Small intestine (tissue), 7 donors: ENCODE data around the gene BCL11A. TPM values are rescaled to one million over a fixed set of nuclear protein-coding genes. Genes with fewer than 3 reads are reported as not detected.

Source experiments
- DNase-seq, 2 donors: peaks; one replicate each; pipeline versions ENCODE4 v3.0.0 to v3.0.0-alpha.2; 2013
- FAIRE-seq: peaks from 2 replicates; lab custom pipeline; 2012; peaks lifted over from hg19 to GRCh38; lab: Jason Lieb, UNC
- H3K27ac ChIP-seq, 3 donors: one replicate each; pipeline ENCODE4 v1.5.1; 2013; ENCODE audit warnings: low read length in 2 of 3, mild to moderate bottlenecking in 2 of 3, control low read depth in 1 of 3, inconsistent platforms in 1 of 3, low read depth in 1 of 3, moderate library complexity in 1 of 3
- H3K27me3 ChIP-seq, 3 donors: one replicate each; pipeline ENCODE4 v1.6.1; 2013; ENCODE audit warnings: low read length in 3 of 3, inconsistent platforms in 1 of 3; ENCODE audit not compliant: control insufficient read depth in 3 of 3, insufficient read depth in 3 of 3
- H3K36me3 ChIP-seq, 3 donors: one replicate each; pipeline ENCODE4 v1.6.1; 2013; ENCODE audit warnings: low read length in 3 of 3, inconsistent platforms in 1 of 3, low read depth in 1 of 3, mild to moderate bottlenecking in 1 of 3, moderate library complexity in 1 of 3; ENCODE audit not compliant: control insufficient read depth in 3 of 3, insufficient read depth in 2 of 3
- H3K4me1 ChIP-seq, 3 donors: one replicate each; pipeline ENCODE4 v1.6.1; 2013; ENCODE audit warnings: low read length in 2 of 3, inconsistent platforms in 1 of 3, low read depth in 1 of 3, mild to moderate bottlenecking in 1 of 3, moderate library complexity in 1 of 3; ENCODE audit not compliant: control insufficient read depth in 3 of 3, insufficient read depth in 2 of 3
- H3K4me3 ChIP-seq, 3 donors: one replicate each; pipeline ENCODE4 v1.5.1; 2013; ENCODE audit warnings: low read length in 3 of 3, control low read depth in 1 of 3, inconsistent platforms in 1 of 3, low read depth in 1 of 3, mild to moderate bottlenecking in 1 of 3, moderate library complexity in 1 of 3
- H3K9me3 ChIP-seq, 2 donors: one replicate each; pipeline ENCODE4 v1.6.1; 2013; ENCODE audit warnings: low read depth in 1 of 2, low read length in 1 of 2; ENCODE audit not compliant: control insufficient read depth in 2 of 2, insufficient read depth in 1 of 2
- WGBS, 3 donors: extraction: QIAGEN DNeasy Blood & Tissue Kit; methylation state at CpG; one replicate each; pipeline ENCODE4 v1.1.7; 2013; 5-methylcytosine and 5-hydroxymethylcytosine counted together
- polyA plus RNA-seq, 4 donors: library from polyadenylated mRNA; stranded (reverse) in 3 of 4; unstranded in 1 of 4; fragments of 200-250 nt in 3 of 4; fragments of 120-200 nt in 1 of 4; gene quantifications; one replicate each; pipeline versions ENCODE4 v1.2.1 to v1.2.3, GENCODE V29; 2013
- donor health status: healthy with polysubstance abuse.
- donor health status: control.
- donor health status: control.
- donor health status: Bipolar disorder and iron deficiency.
- donor health status: healthy.

BCL11A gene
- polyA plus RNA-seq, 4 donors: 2.2 to 22.5 (median 13.9) TPM

GRCh38 chr2:60438653-60439052, 114.8 kb downstream of the BCL11A start:
- 83 to 87% (median 87%) methylated on average over 6 of the region's 6 CpGs for WGBS, 3 donors
- Histone ChIP-seq H3K27ac (no peak overlapping the region), H3K4me1 (peaks cover 0 to 66% (median 3%) of the 10 kb centered on the region in 3 donors), H3K27me3 (peaks cover 0 to 2% (median 0%) of the 10 kb centered on the region in 3 donors), H3K36me3 (no peaks in the 10 kb centered on the region), H3K4me3 (no peak overlapping the region), H3K9me3 (no peaks in the 10 kb centered on the region)
- DNase-seq (no peak), FAIRE-seq (no peak)

DNA sequence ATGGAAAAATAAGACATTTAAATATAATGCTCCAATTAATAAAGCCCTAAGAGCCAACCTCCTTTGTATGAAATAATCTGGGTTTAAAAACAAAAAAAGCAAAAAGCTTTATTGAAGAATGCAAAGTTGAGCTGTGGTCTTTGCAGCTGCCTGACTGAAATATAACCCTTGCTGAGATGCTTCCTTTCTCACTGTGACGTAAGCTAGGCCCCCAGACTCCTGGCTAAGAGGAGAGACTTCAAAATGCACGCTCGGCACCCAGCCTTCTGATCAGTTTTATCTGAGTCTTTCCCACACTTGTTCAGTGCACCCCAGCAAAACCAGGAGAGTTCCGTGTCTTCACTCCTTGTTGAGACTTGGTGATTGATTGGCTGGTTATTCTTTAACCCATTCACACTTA, 115.3 kb downstream of the BCL11A start:
- Histone ChIP-seq H3K9me3 (no peaks in the 10 kb centered on the region), H3K4me1 (peaks cover 0 to 68% (median 3%) of the 10 kb centered on the region in 3 donors), H3K36me3 (no peaks in the 10 kb centered on the region), H3K4me3 (no peak overlapping the region), H3K27me3 (peaks cover 0 to 2% (median 0%) of the 10 kb centered on the region in 3 donors), H3K27ac (no peak overlapping the region)
- WGBS, 3 donors: 35 to 64% (median 61%) methylated on average over 4 of the region's 4 CpGs
- no peak for DNase-seq
- no peak for FAIRE-seq

DNA sequence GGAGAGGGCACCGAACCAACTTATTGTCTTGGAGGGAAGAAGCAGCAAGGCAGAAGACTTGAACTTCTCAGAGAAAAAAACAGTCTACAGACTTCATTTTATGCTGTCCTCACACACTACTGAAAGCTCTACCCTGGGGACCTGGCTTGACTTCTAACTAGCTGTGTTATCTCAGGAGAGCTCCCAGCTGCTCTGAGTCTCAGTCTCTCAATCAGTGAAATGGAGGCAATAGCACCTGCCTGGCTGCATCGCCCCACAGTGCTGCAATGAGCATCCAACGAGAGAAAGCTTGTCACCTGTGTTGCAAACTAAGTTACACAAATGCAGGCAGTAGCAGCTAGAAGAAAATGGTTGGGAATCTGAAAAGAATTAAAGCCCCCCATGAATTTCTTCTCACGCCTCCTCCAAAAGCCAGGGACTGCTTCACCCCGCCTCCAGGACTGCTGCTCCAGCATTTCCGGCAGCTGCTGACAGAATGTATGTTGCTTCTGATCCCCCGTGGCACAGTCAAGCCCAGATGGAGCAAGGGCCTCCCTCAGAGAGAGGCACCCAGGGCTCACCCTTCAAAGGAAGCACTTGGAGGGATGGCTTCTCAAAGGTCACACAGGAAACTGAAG, 116.3 kb downstream of the BCL11A start:
- no peak for DNase-seq
- peaks cover 0 to 66% (median 3%) of the 10 kb centered on the region in 3 donors for H3K4me1 ChIP-seq

DNA sequence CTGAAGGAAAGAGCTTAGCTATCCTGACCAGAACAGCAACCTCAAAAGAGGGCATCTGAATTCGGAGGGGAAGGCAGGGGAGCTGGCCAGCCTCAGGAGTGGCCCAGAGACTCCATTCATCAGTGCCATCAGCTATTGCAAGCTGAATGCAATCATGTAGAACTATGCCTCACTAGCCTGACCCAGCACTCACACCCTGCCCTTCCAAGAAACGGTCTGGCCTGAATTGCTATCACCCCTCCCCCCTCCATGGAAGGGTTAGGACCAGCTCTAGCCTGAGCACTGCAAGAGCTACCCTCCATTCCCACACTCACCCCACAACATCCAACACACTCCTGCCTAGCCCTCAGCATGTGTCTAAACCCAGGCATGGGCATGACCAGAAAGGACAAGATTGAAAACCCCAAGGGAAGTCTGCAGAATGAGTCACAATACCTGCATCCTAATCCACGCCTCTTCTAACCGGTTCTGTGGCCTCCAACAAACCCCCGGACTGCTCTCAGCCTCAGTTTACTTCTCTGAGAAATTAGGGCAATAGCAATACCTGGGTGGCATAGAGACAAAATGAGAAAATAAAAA, 120.3 kb downstream of the BCL11A start:
- WGBS, 3 donors: 66 to 74% (median 69%) methylated on average over 5 of the region's 5 CpGs
- H3K9me3 ChIP-seq: no peaks in the 10 kb centered on the region
- DNase-seq (no peak), FAIRE-seq (no peak)
- no peak overlapping the region for H3K4me3 ChIP-seq
- H3K27me3 ChIP-seq: no peaks in the 10 kb centered on the region
- no peak overlapping the region for H3K27ac ChIP-seq
- H3K36me3 ChIP-seq: no peaks in the 10 kb centered on the region
- peaks cover 0 to 29% (median 0%) of the 10 kb centered on the region in 3 donors for H3K4me1 ChIP-seq

More for the DNA sequence above, 116.3 kb downstream of the BCL11A start:
- no peaks in the 10 kb centered on the region for H3K36me3 ChIP-seq
- no peaks in the 10 kb centered on the region for H3K9me3 ChIP-seq
- 67 to 76% (median 74%) methylated on average over 7 of the region's 7 CpGs for WGBS, 3 donors
- H3K27me3 ChIP-seq: peaks cover 0 to 2% (median 0%) of the 10 kb centered on the region in 3 donors
- no peak overlapping the region for H3K4me3 ChIP-seq
- FAIRE-seq: no peak
- no peak overlapping the region for H3K27ac ChIP-seq

DNA sequence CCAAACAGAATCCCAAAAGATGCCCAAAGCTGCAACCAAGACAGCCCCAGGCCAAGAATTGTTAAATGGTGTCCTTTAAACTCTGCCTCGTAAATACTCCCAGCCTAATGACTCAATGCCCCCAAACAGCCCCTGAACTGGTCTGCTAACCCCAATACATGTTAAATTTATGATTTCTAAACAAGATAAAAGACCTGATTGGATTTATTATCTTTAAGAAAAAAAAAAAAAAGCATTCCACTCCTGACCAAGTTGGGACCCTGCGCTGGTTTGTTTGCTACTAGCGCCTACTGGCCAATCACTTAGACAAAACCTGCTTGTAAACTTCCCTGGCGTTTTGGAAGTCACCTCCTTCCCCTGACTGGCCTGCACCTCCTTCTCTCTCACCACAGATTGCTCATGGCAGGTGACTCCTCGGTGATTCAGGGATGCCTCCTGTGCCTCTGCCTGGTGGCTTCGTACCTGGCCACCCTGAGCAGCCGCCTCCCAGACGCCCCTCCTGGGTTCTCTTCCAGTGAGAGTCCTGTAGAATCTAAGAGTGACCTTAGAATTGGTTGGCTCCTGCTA, 121.3 kb downstream of the BCL11A start:
- H3K4me3 ChIP-seq: no peak overlapping the region
- no peaks in the 10 kb centered on the region for H3K9me3 ChIP-seq
- no peak for DNase-seq
- H3K4me1 ChIP-seq: peaks cover 0 to 20% (median 0%) of the 10 kb centered on the region in 3 donors
- no peak for FAIRE-seq
- H3K36me3 ChIP-seq: no peaks in the 10 kb centered on the region
- 83 to 88% (median 86%) methylated on average over 8 of the region's 8 CpGs for WGBS, 3 donors
- H3K27ac ChIP-seq: no peak overlapping the region
- no peaks in the 10 kb centered on the region for H3K27me3 ChIP-seq

DNA sequence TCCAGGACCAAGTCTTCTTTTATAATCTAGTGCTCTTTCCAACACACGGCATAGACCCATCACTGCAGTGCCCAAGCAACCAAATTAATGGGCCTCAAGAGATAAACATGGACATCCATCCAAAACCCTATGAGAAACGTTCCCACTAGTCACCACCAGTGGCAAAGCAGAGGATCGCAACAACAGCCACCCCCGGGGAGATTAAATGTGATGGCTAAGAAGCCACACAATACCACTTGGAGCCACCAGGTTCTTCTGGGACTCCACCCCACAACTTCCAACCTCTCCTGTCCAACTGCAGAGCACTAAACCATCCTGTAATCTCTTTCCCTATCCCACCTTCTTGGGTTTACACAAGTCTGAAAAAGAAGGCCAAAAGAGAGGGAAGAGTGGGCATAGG, 123.8 kb downstream of the BCL11A start:
- WGBS, 3 donors: 68 to 83% (median 81%) methylated on average over 4 of the region's 4 CpGs
- DNase-seq (no peak), FAIRE-seq (no peak)
- Histone ChIP-seq H3K9me3 (no peaks in the 10 kb centered on the region), H3K4me3 (no peak overlapping the region), H3K27ac (no peak overlapping the region), H3K27me3 (no peaks in the 10 kb centered on the region), H3K4me1 (peaks cover 0 to 8% (median 0%) of the 10 kb centered on the region in 3 donors), H3K36me3 (no peaks in the 10 kb centered on the region)

DNA sequence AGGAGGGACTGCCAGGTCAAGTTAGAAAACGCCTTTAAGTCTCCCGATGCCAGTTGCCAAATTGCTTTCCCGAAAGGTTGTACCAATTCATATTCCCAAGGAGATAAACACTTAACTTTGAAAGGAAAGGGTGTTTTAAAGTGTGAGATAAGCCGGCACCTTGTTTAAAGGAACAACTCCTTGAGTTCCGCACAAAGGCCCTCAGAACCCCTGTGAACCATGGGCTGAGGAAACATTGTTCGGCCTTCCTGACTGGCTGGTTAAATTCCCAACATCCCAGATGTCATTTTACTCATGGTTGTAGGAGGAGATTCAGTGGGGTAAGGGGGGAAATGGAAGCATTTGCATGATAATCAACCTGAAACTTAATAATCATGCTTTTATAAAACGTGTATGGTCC, 126.6 kb downstream of the BCL11A start:
- H3K27me3 ChIP-seq: no peaks in the 10 kb centered on the region
- H3K27ac ChIP-seq: no peak overlapping the region
- 82 to 88% (median 84%) methylated on average over 7 of the region's 7 CpGs for WGBS, 3 donors
- no peaks in the 10 kb centered on the region for H3K36me3 ChIP-seq
- H3K4me3 ChIP-seq: no peak overlapping the region
- no peaks in the 10 kb centered on the region for H3K9me3 ChIP-seq
- H3K4me1 ChIP-seq: no peaks in the 10 kb centered on the region
- FAIRE-seq (no peak), DNase-seq (no peak)

DNA sequence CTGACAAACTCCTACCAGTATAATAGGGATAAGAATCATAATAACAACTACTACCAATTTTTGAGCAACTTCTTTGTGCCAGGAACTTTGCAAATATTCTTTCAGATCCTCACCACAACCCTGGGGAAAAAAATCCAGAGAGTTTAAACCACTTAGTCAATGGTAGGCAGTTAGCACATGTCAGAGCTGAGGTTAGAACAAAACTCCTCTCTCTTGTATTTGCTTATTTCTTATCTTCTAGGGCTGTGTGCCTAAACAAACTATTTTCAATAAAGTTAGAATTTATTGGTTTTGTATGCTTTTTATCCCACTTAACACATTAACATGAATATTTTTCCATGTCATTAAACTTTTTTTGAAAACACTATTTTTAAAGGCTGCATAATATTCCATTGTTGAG, 127.1 kb downstream of the BCL11A start:
- Histone ChIP-seq H3K27me3 (no peaks in the 10 kb centered on the region), H3K27ac (no peak overlapping the region), H3K36me3 (no peaks in the 10 kb centered on the region), H3K9me3 (no peaks in the 10 kb centered on the region), H3K4me3 (no peak overlapping the region), H3K4me1 (no peaks in the 10 kb centered on the region)
- no peak for FAIRE-seq
- DNase-seq: no peak
